A673 (cell line): ENCODE measurements around the gene MAPK8IP3. TPM values are rescaled to one million over a fixed set of nuclear protein-coding genes. Genes with fewer than 3 reads are reported as not detected.

Experiments
- BruUV-seq: library from RNA; stranded (reverse); fragments of 400-500 nt; replicated peaks from 2 replicates; lab custom pipeline; 2021; lab: Mats Ljungman, UMichigan
- CTCF ChIA-PET: fragments of 300-600 bp; sonication (Branson Sonifier 250); formaldehyde crosslinking; loops from one replicate; lab custom pipeline; 2022; ENCODE audit warnings: antibody characterized with exemption; lab: Charles Lee
- POLR2A ChIA-PET: fragments of 300-600 bp; sonication (Branson Sonifier 250); formaldehyde crosslinking; loops from one replicate; lab custom pipeline; 2022; ENCODE audit warnings: antibody characterized with exemption; ENCODE audit not compliant: low non-redundant PET; lab: Charles Lee
- DNase-seq: peaks from one replicate; pipeline ENCODE4 v3.0.0-alpha.2; 2015; ENCODE audit warnings: low spot score
- H3K27ac ChIP-seq: fragments of 200-600 bp; sonication (generic); 2 replicates; pipeline ENCODE4 v1.5.1; 2016; ENCODE audit warnings: mixed run types, low read depth, mild to moderate bottlenecking, mixed read lengths, antibody characterized with exemption, low read length; ENCODE audit not compliant: poor library complexity, severe bottlenecking
- H3K27me3 ChIP-seq: fragments of 200-600 bp; sonication (generic); replicated peaks from 2 replicates; pipeline ENCODE4 v1.6.1; 2017; ENCODE audit warnings: mixed run types, low read depth, mild to moderate bottlenecking, mixed read lengths, antibody characterized with exemption, low read length; ENCODE audit not compliant: insufficient read depth, poor library complexity
- H3K36me3 ChIP-seq: fragments of 200-600 bp; sonication (generic); 2 replicates; pipeline ENCODE4 v1.6.1; 2016; ENCODE audit warnings: mixed run types, mild to moderate bottlenecking, mixed read lengths, antibody characterized with exemption, low read length; ENCODE audit not compliant: insufficient read depth, poor library complexity, severe bottlenecking
- H3K4me1 ChIP-seq: fragments of 200-600 bp; sonication (generic); 2 replicates; pipeline ENCODE4 v1.6.1; 2017; ENCODE audit warnings: mixed run types, mild to moderate bottlenecking, mixed read lengths, antibody characterized with exemption, low read length; ENCODE audit not compliant: insufficient read depth, poor library complexity, severe bottlenecking
- H3K4me3 ChIP-seq: fragments of 200-600 bp; sonication (generic); 2 replicates; pipeline ENCODE4 v1.5.1; 2016; ENCODE audit warnings: low read depth, mixed run types, mild to moderate bottlenecking, mixed read lengths, low read length; ENCODE audit not compliant: poor library complexity, severe bottlenecking
- H3K9me3 ChIP-seq: fragments of 200-600 bp; sonication (generic); 2 replicates; pipeline ENCODE4 v1.6.1; 2016; ENCODE audit warnings: mixed run types, low read depth, mild to moderate bottlenecking, mixed read lengths, antibody characterized with exemption, low read length; ENCODE audit not compliant: poor library complexity, severe bottlenecking
- CTCF ChIP-seq: fragments of 300-800, 200-600 bp; sonication (generic); conservative IDR thresholded peaks from 2 replicates; pipeline ENCODE4 v1.5.1; 2017; ENCODE audit warnings: low read depth, mild to moderate bottlenecking, antibody characterized with exemption, low read length, moderate library complexity, mixed read lengths
- EZH2 ChIP-seq: fragments of 200-600 bp; sonication (generic); IDR thresholded peaks from 2 replicates; pipeline ENCODE4 v1.6.1; 2017; ENCODE audit warnings: borderline replicate concordance, low read depth, mild to moderate bottlenecking, mixed read lengths, antibody characterized with exemption, low read length; ENCODE audit not compliant: poor library complexity, severe bottlenecking
- intact Hi-C: fragments of 100-400 bp; cut with micrococcal nuclease; formaldehyde crosslinking; loops from one replicate; pipeline ENCODE4 v1.10.0; 2022; ENCODE audit not compliant: unreplicated experiment
- total RNA-seq: library from RNA; stranded (reverse); gene quantifications from 2 replicates; pipeline ENCODE4 v1.2.3, GENCODE V29; 2021

Gene MAPK8IP3
- total RNA-seq, 1 experiment from 2014 or later: 69.2 TPM

- TF ChIP-seq CTCF: no peak
- TF ChIP-seq EZH2: no peak
- CTCF ChIA-PET: interaction anchor here (0.6 kb wide), 1 partner anchor 85 kb away, joined by 3 read pairs; the partner anchor contains the start of genes CRAMP1 and IFT140
- POLR2A ChIA-PET: no interaction called here
- DNase-seq: no peak
- H3K9me3 ChIP-seq: no peaks in the 10 kb centered on the region
- H3K4me3 ChIP-seq: no peak overlapping the region
- H3K4me1 ChIP-seq: no peaks in the 10 kb centered on the region
- intact Hi-C loops: no loop called here
- H3K27ac ChIP-seq: no peak overlapping the region
- H3K27me3 ChIP-seq: no peaks in the 10 kb centered on the region
- BruUV-seq: no TSS peak
- peaks cover 94% of the 10 kb centered on the region for H3K36me3 ChIP-seq
These were observed 9.1 kb upstream of the MAPK8IP3 start for GRCh38 chr16:1696863-1697262.

DNA sequence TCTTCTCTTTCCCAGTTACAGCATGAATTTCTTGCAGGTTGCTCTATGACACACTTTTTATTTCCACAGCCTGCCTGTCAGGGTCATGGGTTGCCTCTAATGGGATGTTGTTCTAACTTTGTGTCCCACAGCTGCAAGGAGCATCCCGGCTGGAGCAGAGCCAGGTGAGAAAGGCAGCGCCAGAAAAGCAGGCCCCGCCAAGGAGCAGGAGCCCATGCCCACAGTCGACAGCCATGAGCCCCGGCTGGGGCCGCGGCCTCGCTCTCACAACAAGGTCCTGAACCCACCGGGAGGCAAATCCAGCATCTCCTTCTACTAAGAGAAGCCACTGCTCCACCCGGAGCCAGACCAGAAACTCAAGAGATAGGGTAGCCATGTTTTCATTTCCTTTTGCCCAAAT, 7.3 kb upstream of the MAPK8IP3 start:
- no peak for TF ChIP-seq EZH2
- no peak for TF ChIP-seq CTCF
- no peak for DNase-seq
- intact Hi-C loops: no loop called here
- no peaks in the 10 kb centered on the region for H3K27me3 ChIP-seq
- no TSS peak for BruUV-seq
- ChIA-PET POLR2A (no interaction called here), CTCF (no interaction called here)
- H3K27ac ChIP-seq: no peak overlapping the region
- no peaks in the 10 kb centered on the region for H3K4me1 ChIP-seq
- peaks cover 85% of the 10 kb centered on the region for H3K36me3 ChIP-seq
- no peak overlapping the region for H3K4me3 ChIP-seq
- no peaks in the 10 kb centered on the region for H3K9me3 ChIP-seq

DNA sequence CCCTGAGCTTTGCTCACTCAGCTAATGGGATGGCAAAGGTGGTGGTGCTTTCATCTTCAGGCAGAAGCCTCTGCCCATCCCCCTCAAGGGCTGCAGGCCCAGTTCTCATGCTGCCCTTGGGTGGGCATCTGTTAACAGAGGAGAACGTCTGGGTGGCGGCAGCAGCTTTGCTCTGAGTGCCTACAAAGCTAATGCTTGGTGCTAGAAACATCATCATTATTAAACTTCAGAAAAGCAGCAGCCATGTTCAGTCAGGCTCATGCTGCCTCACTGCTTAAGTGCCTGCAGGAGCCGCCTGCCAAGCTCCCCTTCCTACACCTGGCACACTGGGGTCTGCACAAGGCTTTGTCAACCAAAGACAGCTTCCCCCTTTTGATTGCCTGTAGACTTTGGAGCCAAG, 5.7 kb upstream of the MAPK8IP3 start:
- CTCF ChIA-PET: interaction anchor here (0.6 kb wide), 1 partner anchor 358 kb away, joined by 6 read pairs; no protein-coding TSS in a partner anchor
- no peak overlapping the region for H3K4me3 ChIP-seq
- intact Hi-C loops: no loop called here
- peaks cover 4% of the 10 kb centered on the region for H3K4me1 ChIP-seq
- no peak overlapping the region for H3K27ac ChIP-seq
- no peaks in the 10 kb centered on the region for H3K27me3 ChIP-seq
- TF ChIP-seq CTCF (no peak), EZH2 (no peak)
- H3K9me3 ChIP-seq: no peaks in the 10 kb centered on the region
- H3K36me3 ChIP-seq: peaks cover 70% of the 10 kb centered on the region
- POLR2A ChIA-PET: no interaction called here
- no TSS peak for BruUV-seq
- DNase-seq: no peak
